ENCODE data around the gene ACOT7. TPM values are rescaled to one million over a fixed set of nuclear protein-coding genes. Genes with fewer than 3 reads are reported as not detected.

ACOT7 gene
- total RNA-seq, 2 donors from 2014 or later = 6.6 to 10.7 TPM

DNA sequence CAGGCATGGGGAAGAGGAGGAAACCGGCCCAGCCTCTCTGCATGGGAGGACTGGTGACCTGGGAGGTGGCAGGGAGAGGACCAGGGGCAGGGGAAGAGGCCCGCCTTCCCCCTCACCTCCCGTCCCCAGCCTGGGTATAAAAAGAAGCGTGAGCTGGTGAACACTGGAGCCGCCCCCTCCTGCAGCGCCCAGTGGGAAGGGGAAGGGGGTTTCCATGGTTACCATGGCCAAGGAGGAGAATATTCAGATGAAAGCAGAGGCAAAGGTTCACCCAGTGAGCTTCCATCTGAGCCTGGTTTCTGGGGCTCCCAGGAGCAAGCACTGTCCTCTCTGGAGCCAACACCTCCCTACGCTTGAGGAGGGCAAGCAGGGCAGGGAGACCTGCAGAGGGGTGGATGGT is 54.9 kb downstream of the ACOT7 start:
- Histone ChIP-seq H3K27me3 (no peaks in the 10 kb centered on the region), H3K9me3 (no peaks in the 10 kb centered on the region), H3K36me3 (no peaks in the 10 kb centered on the region), H3K4me3 (no peak overlapping the region), H3K27ac (no peak overlapping the region), H3K4me1 (no peaks in the 10 kb centered on the region)
- TF ChIP-seq, protein P1, sequence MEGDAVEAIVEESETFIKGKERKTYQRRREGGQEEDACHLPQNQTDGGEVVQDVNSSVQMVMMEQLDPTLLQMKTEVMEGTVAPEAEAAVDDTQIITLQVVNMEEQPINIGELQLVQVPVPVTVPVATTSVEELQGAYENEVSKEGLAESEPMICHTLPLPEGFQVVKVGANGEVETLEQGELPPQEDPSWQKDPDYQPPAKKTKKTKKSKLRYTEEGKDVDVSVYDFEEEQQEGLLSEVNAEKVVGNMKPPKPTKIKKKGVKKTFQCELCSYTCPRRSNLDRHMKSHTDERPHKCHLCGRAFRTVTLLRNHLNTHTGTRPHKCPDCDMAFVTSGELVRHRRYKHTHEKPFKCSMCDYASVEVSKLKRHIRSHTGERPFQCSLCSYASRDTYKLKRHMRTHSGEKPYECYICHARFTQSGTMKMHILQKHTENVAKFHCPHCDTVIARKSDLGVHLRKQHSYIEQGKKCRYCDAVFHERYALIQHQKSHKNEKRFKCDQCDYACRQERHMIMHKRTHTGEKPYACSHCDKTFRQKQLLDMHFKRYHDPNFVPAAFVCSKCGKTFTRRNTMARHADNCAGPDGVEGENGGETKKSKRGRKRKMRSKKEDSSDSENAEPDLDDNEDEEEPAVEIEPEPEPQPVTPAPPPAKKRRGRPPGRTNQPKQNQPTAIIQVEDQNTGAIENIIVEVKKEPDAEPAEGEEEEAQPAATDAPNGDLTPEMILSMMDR (IDR thresholded peaks at IDR 0.05) = no peak
- DNase-seq (ENCODE audit: low spot score) = no peak

DNA sequence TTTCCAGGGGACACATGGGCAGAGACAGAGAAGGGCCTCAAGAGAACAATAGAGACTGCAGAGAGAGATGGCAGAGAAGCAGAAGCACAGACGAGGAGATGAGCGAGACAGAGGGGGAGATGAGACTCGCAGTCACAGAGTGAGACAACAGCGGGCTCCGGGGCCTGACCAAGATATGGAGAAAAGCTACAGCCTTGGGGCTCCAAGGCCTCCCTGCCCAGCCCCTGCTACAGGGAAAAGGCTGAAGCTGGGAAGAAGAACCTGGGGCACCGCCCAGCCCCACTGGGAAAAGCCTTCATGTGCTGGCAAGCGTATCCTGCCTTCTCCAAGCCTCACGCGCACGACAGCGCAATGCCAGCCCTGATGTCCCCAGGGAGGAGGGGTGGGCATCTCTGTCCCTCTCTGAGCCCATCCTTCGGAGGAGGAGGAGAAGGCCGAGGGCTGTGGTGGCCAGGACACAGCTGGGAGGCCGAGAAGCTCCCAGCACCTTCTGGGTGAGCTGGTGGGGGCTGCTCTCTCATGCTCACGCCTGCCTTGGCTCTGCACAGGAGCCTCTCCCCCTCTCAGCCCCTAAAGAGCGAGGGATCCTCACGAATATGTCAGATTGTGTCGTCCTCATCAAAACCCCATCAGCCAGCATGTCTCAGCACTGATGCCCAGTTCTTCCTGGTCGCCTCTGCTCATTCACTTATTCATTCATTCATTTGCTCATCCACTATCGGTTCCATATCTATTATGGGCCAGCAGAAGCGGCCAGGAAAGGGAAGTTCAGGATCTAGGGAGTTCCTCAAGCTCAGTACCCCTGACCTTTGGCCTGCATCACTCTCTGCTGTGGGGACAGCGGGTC is 56.6 kb downstream of the ACOT7 start:
- H3K36me3 ChIP-seq = no peaks in the 10 kb centered on the region
- H3K9me3 ChIP-seq = no peaks in the 10 kb centered on the region
- H3K4me1 ChIP-seq = no peaks in the 10 kb centered on the region
- TF ChIP-seq, protein P1 (IDR thresholded peaks at IDR 0.05) = no peak
- no peaks in the 10 kb centered on the region for H3K27me3 ChIP-seq
- no peak overlapping the region for H3K27ac ChIP-seq
- no peak overlapping the region for H3K4me3 ChIP-seq
- no peak for DNase-seq (ENCODE audit: low spot score)

DNA sequence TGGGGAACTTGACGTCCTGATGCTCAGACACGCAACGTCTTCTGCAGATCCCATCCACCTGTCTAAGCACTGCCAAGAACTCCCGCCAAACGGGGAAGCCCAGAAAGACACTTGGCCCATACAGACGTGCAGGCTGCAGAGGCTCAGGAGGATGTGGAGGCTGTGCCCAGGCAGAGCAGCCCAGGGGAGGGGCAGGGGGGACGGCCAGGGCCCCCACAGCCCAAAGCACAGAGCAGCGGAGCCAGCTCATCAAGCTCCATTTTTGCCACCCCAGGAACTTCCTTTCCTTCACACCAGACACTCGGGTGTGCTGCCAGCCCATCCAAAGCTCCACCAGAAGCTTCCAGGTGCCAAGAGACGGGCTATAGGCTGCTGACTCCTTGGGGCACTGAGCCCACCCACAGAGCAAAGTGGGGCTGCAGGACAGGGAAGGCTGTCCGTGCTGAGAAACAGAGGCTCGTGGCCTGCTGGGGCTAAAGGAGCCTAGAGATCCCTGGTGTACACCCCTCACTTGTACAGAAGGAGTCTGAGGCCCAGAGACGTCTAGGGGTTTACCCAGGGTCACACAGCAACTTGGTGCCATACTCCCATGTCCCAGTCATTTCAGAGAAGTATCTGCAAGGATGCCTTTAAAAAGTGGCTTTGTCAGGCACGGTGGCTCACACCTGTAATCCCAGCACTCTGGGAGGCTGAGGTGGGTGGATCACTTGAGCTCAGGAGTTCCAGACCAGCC is 59.1 kb downstream of the ACOT7 start:
- H3K27me3 ChIP-seq = no peaks in the 10 kb centered on the region
- TF ChIP-seq, protein P1 (IDR thresholded peaks at IDR 0.05) = no peak
- H3K9me3 ChIP-seq = no peaks in the 10 kb centered on the region
- no peak overlapping the region for H3K27ac ChIP-seq
- DNase-seq (ENCODE audit: low spot score) = no peak
- H3K4me1 ChIP-seq = peaks cover 0 to 4% of the 10 kb centered on the region in 2 donors
- no peaks in the 10 kb centered on the region for H3K36me3 ChIP-seq
- no peak overlapping the region for H3K4me3 ChIP-seq

DNA sequence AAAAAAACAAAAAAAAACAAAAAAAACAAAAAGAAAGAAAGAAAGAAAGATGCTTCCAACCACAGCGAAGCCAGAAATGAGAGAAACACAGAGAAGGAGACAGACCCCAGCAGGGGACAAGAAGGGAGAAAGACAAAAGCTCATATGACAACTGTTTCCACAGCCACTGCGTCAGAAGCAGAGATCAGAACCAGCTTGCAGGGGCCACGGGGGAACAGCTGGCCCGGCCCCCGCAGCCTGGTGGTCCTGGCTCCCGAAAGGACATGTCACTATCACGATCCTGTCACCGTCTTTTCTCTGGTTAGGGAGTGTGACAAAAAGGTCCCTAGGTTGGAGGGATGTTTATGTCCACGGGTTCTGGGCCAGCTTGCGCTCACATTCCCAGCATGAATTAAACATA is 60.7 kb downstream of the ACOT7 start:
- no peaks in the 10 kb centered on the region for H3K27me3 ChIP-seq
- no peaks in the 10 kb centered on the region for H3K9me3 ChIP-seq
- TF ChIP-seq, protein P1 (IDR thresholded peaks at IDR 0.05) = no peak
- H3K36me3 ChIP-seq = no peaks in the 10 kb centered on the region
- DNase-seq (ENCODE audit: low spot score) = no peak
- H3K4me3 ChIP-seq = no peak overlapping the region
- H3K4me1 ChIP-seq = peaks cover 0 to 9% of the 10 kb centered on the region in 2 donors
- H3K27ac ChIP-seq = no peak overlapping the region

DNA sequence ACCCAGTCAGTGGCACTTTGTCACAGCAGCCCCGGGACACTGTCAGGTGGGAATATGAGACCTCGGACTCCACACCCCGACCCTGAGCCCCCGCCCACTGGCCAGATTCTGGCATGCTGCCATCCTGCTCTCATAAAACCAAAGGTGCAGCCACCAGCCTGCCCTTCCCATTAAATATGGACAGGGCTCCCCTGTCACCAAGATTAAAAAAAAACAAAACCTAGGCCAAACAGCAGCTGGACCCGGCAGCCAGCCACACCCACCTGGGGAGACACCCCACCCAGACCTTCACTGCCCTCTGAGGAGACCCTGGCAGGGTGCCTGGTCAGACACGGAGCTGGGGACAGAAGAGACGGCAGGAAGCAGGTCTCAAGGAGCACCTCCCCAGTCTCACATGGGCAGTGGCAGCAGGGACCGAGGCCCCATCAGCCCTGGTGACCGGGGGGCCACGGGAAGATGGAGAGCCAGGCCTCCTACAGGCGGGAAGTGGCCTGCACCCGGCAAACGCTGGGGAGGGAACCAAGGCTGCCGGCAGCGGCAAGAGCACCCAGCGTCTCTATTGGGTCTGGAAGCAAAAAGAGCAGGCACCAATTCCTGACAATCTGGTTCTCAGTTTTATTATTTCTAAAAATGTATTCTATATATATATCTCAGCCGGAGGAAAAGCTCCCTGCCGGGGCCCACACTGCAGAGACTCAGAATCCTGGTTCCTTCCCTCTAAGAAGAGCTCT is 61.9 kb downstream of the ACOT7 start:
- no peak overlapping the region for H3K27ac ChIP-seq
- TF ChIP-seq, protein P1 (IDR thresholded peaks at IDR 0.05) = no peak
- no peak for DNase-seq (ENCODE audit: low spot score)
- H3K9me3 ChIP-seq = no peaks in the 10 kb centered on the region
- H3K4me1 ChIP-seq = peaks cover 0 to 9% of the 10 kb centered on the region in 2 donors
- no peaks in the 10 kb centered on the region for H3K36me3 ChIP-seq
- no peak overlapping the region for H3K4me3 ChIP-seq
- H3K27me3 ChIP-seq = no peaks in the 10 kb centered on the region
